Measurements from ENCODE around the gene TTLL8.
A peak's percentile ranks its signal among the peaks of the same experiment; 100 is the strongest.

Gene TTLL8

DNA sequence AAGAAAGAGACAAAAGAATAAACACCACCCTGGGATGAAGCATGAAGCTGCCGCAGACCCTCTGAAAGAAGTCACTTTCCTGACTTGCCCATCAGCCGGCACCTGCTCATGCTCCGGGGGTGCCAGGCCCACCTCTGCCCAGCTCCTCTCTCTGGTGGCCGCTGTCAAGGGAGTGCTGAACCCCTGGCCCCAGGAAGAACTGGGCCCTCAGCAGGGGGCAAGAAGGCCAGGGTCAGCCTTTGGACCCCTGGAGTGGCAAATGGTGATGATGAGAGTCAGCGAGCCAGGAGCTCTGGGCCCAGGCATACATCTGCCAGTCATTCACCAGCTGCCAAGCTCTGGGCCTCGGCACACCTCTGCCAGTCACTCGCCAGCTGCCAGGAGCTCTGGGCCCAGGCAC, 17.4 kb downstream of the TTLL8 start:
- no peak for DNase-seq

DNA sequence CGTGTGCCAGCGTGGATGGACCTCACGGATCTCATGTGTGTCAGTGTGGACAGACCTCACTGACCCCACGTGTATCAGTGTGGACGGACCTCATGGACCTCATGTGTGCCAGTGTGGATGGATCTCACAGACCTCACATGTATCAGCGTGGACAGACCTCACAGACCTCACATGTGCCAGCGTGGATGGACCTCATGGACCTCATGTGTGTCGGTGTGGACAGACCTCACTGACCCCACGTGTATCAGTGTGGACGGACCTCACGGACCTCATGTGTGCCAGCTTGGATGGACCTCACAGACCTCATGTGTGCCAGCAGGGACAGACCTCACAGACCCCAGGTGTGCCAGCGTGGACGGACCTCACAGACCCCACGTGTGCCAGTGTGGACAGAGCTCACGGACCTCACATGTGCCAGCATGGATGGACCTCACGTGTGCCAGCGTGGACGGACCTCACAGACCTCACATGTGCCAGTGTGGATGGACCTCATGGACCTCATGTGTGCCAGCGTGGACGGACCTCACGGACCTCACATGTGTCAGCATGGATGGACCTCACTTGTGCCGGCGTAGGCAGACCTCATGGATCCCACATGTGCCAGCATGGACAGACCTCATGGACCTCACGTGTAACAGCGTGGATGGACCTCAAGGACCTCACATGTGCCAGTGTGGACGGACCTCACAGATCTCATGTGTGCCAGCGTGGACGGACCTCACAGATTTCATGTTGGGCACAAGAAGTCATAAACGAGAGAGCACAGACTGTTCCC, 18.2 kb downstream of the TTLL8 start:
- DNase-seq: no peak

DNA sequence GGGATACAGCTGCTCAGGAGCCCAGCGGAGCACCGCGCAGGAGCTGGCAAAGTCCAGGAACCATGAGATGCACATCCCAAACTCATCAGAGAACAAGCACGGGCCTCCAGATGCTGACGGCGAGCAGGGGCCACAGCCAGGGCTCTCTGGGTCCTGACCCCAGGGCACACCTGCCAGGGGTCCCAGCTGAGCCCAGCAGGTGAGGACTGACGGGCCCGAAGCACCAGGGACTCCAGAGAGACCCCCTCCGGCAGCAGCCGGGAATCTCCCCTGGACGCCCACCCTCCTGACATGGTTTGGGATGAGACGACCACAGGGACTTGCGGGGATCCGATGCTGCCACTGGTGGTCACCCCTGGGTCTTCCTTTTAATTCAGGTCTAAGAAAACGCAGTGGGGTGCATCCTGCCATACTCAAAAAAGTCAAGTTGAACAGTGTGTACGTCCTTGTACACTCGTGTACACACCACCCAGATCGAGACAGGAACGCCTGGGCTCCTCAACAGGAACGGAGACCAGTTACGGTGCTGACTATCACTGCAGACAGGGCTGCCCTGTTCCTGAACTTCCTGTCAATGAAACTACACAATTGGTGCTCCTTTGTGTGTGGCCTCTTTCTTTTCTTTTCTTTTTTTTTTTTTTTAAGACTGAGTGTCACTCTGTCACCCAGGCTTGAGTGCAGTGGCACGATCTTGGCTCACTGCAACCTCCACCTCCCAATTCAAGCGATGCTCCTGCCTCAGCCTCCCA, 21.9 kb downstream of the TTLL8 start:
- no peak for DNase-seq

DNA sequence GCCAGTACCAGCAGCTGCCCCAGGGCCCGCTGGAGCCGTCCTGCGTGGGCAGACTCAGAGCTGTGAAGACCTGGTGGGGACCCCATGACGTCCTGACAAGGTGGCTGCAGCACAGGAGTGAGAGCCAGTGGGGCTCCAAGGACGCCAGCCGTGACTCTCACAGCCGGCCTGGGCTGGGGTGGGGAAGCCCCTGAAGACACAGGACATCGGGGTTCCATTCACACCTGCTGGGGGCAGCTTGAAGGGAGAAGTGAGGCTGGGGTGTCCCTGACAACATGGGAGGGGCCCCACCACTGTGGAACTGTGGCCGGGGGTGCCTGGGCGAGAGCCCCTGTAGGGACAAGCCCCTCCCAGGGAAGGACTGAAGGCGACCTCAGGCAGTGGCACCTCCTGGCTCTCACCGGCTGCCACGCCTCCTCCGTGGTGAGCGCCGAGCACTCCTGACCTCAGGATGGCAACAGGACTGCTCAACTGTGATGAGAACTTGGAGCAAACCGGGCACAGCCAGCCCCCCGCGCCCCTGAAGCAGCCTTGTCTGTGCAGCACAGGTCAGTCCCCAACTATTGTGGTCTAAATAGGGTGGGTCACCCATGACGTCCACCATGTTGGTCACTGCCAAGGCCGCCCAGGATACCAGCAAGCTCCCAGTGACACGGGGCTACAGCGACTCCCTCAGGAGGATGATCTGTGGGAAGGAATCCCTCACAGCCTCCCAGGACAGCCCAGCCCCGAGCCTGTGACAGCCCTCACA, 22.8 kb downstream of the TTLL8 start:
- DNase-seq: no peak

DNA sequence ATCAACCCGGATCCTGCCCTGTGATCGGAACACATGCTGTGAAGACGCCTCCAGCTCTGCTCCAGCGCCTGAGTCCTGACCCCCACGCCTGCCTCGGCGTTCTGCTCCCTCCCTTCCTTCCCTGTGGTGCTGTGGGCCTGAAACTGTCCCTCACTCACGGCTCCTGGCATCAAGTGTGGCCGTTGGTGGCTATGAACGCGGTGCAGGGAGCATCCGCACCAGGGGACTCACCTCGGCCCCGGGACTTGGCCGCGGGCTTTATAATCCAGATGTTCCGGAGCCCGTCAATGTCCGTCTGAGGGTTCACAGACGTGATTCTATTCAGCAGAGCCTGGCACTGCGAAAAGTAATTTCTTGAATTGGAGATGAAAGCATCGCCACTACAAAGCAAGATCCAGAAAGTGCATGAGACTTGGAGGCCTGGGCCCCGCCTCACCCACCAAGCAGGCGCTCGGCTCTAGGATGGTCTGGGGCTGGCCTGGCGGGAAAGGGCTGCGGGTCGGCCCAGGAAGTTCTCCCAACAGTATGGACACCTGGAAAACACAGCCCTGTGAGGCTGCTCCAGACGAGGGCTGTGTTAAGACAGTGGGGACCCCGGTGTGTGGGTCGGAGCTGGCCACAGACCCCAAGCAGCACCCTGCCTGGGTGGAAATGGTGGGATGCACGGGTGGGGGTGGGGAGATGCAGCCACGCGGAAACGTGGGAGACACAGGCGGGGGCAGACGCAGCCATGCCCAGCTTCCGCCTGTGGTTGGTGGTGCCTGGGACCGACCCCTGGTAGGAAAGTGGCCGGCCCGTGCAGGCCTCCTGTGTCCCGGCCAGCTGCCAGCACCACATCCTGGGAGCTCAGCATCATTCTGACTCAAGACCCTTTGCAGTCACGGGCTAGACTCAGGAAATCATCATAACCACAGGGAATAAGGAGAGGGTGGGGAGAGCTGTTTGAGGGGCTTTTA, 23.7 kb downstream of the TTLL8 start:
- DNase-seq: no peak

DNA sequence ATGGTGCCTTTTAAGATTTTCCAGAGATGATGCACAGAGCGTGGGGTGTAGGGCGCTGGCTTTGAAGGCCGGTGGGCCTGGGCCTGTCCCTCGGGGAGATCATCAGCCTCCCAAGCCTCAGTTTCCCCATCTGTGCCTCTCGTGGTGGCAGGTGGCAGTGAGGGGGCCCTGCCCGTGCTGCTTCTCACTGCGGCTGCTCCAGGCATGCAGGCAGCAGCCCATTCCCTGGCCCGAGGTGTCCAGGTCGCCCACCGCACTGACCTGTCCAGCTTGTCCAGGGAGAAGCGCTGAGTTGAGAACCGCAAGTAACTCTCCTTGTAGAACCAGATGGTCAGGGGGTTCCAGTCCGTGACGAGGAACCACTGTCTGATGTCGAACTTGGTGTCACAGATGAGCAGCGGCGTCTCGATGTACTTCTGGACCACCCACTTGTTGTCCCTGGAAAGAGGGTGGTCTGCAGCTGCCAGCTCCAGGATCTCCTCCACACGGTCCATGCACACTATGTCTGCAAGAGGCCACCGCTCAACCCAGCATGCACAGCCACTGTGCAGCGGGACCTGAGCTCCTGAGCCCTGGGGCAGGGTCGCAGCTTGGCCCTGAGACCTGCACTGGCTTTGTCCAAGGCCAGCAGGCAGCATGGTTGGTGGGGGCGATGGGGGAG, 25.0 kb downstream of the TTLL8 start:
- no peak for DNase-seq

DNA sequence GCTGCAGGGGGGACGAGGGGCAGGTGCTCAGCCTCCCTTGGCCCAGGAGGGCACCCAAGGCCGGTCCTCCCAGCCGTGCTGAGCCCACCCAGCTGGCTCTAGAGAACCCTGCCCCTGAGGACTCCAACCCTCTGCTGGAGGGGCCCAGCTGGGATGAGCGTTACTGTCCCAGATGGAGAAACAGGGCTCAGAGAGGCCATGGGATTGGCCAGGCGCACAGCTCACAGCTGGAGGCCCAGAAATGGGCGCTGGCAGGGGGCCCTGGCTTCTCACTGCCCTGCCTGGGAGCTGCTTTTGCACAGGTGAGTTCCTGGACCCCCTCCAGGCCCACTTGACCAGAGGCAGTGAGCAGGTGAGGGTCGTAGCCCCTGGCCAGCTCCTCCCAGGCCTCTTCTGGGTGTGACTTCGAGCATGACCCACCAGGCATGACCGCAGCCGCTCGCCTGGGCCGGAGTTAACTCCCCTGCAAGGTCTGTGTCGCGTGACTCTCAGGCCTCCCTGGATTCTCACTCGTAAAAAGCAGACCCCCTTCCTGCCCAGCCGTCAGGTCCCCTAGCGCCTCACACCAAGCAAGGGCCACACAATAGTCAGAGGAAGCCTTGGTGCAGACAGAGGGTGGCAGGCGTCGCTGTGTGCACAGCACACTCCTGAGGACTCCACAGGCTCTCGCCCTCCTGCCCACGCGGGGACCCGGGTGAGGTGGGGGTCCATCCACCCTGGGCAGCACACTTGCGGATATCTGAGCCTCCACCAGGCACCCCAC, 25.8 kb downstream of the TTLL8 start:
- no peak for DNase-seq

DNA sequence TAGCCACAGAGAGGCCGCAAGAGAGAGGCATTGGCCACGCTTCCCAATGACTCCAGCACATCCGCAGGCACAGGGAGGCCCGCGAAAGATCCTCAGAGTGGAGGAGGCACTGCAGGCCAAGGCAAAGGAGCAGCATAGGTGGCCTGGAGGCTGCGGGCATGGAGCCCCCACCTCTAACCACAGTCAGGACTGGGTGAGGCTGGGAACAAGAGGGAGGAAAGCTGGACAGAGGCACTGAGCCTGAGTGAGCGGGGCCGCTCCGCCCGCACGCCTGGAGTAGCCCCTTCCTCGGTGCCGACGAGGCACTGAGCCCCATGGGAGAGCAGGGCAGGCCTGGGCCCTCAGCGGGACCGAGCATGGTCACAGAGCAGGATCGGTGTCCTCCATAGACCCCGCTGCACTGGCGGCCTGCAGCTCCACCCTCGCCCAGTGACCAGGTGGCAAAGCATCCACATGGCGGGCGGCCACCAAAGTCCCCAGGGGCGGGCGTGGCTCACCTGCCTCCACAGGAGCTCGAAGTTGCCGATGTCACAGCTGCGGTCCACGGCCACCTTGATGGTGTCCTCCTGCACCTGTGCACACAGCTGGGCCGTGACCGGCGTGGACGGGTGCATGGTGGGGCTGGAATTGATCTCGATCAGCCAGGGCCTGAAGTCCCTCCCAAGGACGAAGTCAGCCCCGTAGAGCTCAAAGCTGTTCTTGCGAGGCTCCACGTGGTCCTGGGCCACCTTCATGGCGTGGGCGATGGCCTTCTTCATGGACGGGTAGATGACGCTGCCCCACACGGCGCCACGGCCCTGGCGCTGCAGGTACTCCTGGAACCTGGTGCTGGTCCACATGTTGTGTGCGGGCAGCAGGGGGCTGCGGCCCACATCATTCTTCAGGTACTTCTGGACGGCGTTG, 26.7 kb downstream of the TTLL8 start:
- peak; percentile 17 for DNase-seq

DNA sequence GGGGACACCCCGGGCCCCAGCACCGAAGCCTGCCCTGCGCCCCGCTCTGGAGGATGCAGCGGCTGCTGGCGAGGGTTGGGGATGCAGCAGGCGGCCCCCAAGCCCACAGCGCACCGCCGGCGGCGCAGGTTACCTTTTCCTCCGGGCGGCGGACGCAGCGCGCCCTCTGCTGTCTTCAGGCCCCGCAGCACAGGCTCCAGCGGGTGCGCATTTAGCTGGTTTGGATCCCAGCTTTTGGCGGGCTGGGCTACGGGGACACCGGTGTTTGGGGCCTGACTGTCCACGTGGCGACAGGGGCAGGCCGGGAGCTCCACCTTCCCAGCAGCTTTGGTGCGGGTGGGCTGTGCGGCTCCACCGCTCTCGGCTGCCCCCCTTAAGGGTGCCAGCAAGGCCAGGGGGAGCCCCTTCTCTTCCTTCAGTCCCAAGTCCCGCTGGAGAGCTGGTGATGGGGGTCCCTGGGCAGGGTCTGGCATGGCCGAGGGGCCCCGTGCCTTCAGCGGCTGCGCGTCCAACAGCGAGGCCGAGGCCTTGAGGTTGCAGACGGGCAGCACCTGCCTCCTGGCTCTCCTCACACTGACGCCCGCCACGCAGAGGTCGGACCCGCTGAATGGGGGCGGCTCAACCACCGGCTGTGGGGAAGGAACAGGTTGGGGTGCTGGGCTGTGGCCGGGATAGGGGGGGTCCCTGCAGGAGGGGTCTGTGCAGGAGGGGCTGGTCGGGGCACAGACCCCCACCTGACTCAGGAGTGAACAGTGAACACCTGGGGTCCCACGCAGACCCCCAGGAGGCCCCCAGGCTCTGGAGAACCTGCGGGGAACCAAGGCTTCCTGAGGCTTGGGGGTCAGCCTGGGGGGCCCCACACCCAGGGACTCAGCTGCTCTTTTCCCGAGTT, 27.6 kb downstream of the TTLL8 start:
- peak; percentile 86 for DNase-seq

DNA sequence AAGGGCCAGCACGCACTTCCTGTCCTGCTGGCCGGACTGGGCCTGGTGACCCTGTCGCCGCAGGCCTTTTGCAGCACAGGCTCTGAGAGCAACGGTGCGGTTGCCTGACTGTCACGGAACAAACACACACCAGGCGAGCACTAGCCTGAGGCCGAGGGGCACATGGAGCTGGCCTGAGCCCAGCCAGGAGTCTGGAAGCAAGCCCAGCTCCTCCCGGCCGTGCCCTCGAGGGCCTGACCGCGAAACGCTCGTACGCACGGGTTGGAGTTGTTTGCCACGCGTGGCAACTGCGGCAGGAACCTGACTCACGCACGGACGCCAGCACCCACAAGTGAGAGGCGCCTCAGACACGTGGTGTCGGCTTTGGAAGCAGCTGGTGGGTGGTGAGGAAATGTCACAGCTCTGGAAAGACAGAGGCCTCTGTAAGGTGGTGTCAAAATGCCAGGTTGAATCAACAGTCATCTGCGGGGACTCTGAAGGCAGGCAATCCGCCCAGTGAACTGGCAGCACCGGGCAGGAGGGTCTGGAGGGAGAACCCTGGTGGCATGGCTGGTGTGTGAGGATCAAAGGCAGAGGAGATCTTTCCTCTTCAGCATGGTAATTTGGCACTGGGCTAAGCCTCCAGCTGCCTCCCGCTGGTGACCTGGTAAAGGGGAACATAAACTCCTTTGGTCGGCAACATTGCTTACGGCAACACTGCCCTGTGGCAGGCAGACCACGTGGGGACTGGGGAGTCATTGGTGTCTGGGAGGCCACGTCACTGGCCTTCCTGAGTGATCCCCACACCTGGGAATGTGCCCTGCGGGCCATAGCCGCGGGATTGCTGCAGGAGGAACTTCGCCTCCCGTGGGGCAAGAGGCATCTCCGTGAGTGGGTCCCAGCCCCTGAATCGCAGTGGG, 30.2 kb downstream of the TTLL8 start:
- DNase-seq: peak; percentile 68

DNA sequence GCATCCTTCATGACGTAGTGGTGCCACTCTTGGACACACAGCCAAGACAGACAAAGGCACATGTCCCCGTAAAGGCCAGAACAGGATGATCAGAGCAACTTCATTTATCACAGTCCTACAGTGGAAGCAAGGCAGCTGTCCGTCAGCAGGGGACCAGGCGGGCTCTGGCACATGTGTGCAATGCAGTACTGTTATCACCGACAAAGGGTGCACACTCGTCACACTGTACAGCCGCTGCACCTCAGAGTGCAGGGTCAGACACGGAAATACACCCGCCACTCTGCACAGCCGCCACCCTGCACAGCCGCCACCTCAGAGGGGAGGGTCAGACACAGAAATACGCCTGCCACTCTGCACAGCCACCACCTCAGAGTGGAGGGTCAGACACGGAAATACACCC, 32.1 kb downstream of the TTLL8 start:
- DNase-seq: no peak

DNA sequence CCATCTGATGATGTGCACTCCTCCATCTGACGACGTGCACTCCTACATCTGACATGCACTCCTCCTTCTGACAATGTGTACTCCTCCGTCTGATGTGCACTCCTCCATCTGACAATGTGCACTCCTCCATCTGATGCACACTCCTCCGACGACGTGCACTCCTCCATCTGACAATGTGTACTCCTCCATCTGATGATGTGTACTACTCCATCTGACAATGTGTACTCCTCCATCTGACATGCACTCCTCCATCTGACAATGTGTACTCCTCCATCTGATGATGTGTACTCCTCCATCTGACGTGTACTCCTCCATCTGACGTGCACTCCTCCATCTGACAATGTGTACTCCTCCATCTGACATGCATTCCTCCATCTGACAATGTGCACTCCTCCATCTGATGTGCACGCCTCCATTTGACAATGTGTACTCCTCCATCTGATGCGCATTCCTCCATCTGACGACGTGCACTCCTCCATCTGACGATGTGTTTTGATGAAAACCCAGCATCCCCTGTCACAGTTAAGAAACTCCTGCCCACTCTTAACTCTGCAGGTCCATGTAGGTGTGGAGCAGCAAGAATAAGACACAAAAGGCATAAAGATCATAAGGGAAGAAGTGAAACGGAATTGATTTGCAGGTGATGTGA, 35.8 kb downstream of the TTLL8 start:
- no peak for DNase-seq

DNA sequence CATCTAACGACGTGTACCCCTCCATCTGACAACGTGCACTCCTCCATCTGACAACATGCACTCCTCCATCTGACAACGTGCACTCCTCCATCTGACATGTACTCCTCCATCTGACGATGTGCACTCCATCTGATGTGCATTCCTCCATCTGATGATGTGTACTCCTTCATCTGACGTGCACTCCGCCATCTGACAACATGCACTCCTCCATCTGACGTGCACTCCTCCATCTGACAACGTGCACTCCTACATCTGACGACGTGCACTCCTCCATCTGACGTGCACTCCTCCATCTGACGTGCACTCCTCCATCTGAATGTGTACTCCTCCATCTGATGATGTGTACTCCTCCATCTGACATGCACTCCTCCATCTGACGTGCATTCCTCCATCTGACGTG, 37.5 kb downstream of the TTLL8 start:
- DNase-seq: no peak

DNA sequence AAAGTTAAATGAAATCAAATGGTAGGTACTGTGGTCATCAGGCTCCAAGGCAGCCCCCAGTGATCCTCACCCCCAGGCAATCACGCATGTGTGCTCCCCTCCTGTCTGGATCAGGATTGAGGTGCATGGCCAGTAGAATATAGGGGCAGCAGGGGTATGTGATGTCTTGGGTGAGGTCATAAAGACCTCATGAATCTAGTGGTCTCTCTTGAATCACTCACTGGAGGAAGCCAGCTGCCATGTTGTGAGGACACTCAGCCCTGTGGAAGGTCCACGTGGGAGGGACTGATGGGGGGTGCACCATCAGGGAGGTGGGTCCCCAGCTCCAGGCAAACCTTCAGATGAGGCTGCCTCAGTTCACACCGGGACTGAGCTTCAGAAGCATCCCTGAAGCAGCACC, 38.8 kb downstream of the TTLL8 start:
- DNase-seq: no peak

DNA sequence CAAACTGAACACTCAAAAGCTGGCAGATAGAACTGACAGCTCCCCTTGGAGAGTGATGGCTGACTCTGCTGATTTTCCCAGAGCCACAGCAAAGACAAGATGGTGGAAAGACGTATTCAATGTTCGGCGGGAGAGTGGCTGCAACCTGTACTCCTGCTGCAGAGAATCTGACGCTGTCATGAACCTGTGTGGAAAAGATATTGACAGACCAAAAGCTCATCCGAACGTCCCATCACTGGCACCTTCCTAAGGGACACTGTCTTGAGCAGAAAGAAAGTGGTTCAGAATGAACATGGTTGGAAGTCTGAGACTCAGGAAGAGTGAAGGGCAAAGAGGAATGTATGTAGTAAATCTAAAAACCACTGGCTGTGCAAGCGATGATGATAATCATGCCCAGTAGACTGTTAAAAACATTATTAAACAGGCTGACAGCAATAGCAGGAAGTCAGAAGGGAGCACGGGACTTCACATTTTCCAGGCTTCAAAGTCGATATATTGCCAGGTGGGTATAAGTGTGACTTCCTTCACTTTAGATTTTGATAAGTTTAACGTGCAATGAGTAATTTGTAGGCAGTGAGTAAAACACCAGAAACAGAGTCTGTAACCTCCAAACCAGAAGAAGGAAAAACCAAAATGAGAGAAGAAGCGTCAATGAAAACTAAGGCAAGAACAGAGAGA, 39.4 kb downstream of the TTLL8 start:
- peak; percentile 24 for DNase-seq

DNA sequence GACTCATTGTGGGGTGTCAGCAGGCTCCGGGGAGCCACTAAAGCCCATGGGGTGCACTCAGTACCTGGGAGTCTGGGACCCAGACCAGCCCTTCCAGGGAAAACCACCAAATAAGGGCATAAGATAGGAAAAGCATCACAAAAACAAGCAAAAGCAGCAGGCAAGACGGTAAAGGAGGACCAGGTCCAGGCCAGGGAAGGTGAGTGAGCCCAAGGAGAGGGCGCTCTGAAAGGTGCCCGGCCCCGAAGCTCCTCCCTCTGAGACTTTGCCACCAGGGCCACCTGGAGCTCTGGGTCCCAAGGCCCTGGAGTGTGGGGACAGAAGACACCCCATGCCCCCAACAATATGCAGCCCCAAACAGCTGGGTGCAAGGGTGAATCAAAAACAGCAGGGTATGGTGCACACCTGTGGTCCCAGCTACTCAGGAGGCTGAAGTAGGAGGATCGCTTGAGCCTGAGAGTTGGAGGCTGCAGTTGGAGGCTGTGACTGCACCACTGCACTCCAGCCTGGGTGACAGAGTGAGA, 40.3 kb downstream of the TTLL8 start:
- DNase-seq: no peak
